ENCODE measurements around the gene SNX8. TPM values are rescaled to one million over a fixed set of nuclear protein-coding genes. Genes with fewer than 3 reads are reported as not detected.

SNX8 gene
- total and polyA plus RNA-seq, 2 of the 8 experiments (the other 6 are each of a cell fraction or from before 2014, with no cell fraction given) = 46.2 to 70.8 TPM

DNA sequence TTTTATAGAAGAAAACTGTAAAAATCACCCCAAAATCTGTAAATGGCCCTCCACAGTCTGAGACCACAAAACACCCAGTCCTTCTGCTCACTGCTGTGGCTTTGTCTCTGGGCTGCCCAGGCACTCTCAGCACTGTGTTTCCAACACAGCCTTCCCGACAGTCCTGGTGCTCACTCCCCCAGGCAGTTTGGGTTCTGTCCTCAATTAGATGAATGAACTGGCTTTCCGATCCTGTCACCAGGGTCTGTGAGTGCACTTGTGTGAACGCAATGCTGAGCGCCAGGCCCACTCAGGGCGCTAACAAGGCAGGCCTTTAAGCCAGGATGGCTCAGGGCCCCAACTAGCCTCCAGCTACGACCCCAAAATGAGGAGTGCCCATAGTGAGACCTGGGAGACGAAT is 84.8 kb downstream of the SNX8 start:
- H2BK120ac ChIP-seq (replicated peaks; ENCODE audit: low read depth, low read length) = no peak overlapping the region
- H3K9ac ChIP-seq (replicated peaks in 1 of 4; ENCODE audit: extremely low read depth in 1 of 4, low read depth in 3 of 4, low read length in 3 of 4) = no peak overlapping the region
- H3K79me1 ChIP-seq (ENCODE audit: low read depth, low read length) = peaks cover 16% of the 10 kb centered on the region
- H2BK20ac ChIP-seq (ENCODE audit: low read length) = no peak overlapping the region
- no peak overlapping the region for H4K91ac ChIP-seq (replicated peaks; ENCODE audit: insufficient read length, low read length)
- H2AFZ ChIP-seq (ENCODE audit: low read length) = no peak overlapping the region
- H3K4me3 ChIP-seq (ENCODE audit: extremely low read depth in 1 of 4, insufficient read depth in 2 of 4, low read depth in 3 of 4, low read length in 4 of 4) = no peak overlapping the region
- H3K23ac ChIP-seq (ENCODE audit: insufficient read length) = no peak overlapping the region
- peaks cover 0 to 2% (median 0%) of the 10 kb centered on the region in 4 experiments; a peak in 2 of 7 replicates for H3K4me1 ChIP-seq (replicated peaks in 1 of 4; ENCODE audit: control insufficient read depth in 3 of 4, insufficient read depth in 4 of 4, low read length in 3 of 4)
- no peaks in the 10 kb centered on the region for H3K9me3 ChIP-seq (ENCODE audit: insufficient read depth in 2 of 2, low read depth in 1 of 2, low read length in 1 of 2)
- H3K27me3 ChIP-seq (replicated peaks in 1 of 4; ENCODE audit: control insufficient read depth in 3 of 4, extremely low read depth in 1 of 4, insufficient read depth in 3 of 4, low read length in 3 of 4) = no peaks in the 10 kb centered on the region
- H2BK15ac ChIP-seq (ENCODE audit: low read length) = no peak overlapping the region
- no peak overlapping the region for H2BK12ac ChIP-seq (ENCODE audit: low read depth, low read length)
- H4K5ac ChIP-seq (ENCODE audit: insufficient read length, low read depth, low read length) = no peak overlapping the region
- peaks cover 8 to 53% of the 10 kb centered on the region in 2 experiments for H3K79me2 ChIP-seq (ENCODE audit: control insufficient read depth in 1 of 2, insufficient read depth in 2 of 2, low read length in 2 of 2)
- no peak overlapping the region for H3K56ac ChIP-seq (replicated peaks; ENCODE audit: insufficient read length, low read depth, low read length)
- H3K27ac ChIP-seq (ENCODE audit: low read depth, low read length) = no peak overlapping the region
- WGBS, 2 experiments (ENCODE audit: extremely low coverage in 1 of 2, insufficient coverage in 1 of 2, insufficient read length in 1 of 2, insufficient replicate concordance in 2 of 2, low coverage in 1 of 2, low lambda C conversion rate in 2 of 2, missing lambda C conversion rate in 1 of 2) = 96% methylated on average over 7 of the region's 7 CpGs; no CpG with 5 or more reads in 1 of the 2 experiments
- H3K14ac ChIP-seq (ENCODE audit: insufficient read length) = no peak overlapping the region
- FAIRE-seq = no peak
- H3K36me3 ChIP-seq (ENCODE audit: control insufficient read depth in 2 of 4, insufficient read depth in 4 of 4, low read length in 3 of 4) = peaks cover 5 to 30% (median 20%) of the 10 kb centered on the region in 4 experiments; a peak in 6 of 8 replicates
- H3K18ac ChIP-seq (ENCODE audit: extremely low read depth, low read length) = no peak overlapping the region
- ChIA-PET CTCF (ENCODE audit: partially characterized antibody) (interaction anchor here (1.5 kb wide), 1 partner anchor 92 kb away, joined by 3 read pairs; no protein-coding TSS in a partner anchor), POLR2A (ENCODE audit: partially characterized antibody) (no interaction called here)
- peaks cover 6 to 12% of the 10 kb centered on the region in 2 experiments for H4K20me1 ChIP-seq (replicated peaks in 1 of 2; ENCODE audit: control insufficient read depth in 1 of 2, insufficient read depth in 2 of 2, low read length in 2 of 2)
- H3K4me2 ChIP-seq (ENCODE audit: insufficient read depth in 1 of 2, low read depth in 2 of 2, low read length in 2 of 2) = no peak overlapping the region
- TF ChIP-seq CEBPB (IDR thresholded peaks at IDR 0.05; ENCODE audit: low read depth, low read length) (no peak), BRCA1 (IDR thresholded peaks at IDR 0.05; ENCODE audit: low read depth, low read length) (no peak), RXRA (IDR thresholded peaks at IDR 0.05; ENCODE audit: insufficient read depth, low read depth, low read length) (no peak), BCL11A (IDR thresholded peaks at IDR 0.05; ENCODE audit: low read depth in 2 of 2, low read length in 2 of 2) (no peak), SIX5 (IDR thresholded peaks at IDR 0.05; ENCODE audit: low read depth, low read length) (no peak), SIN3A (conservative IDR thresholded peaks at IDR 0.05 in 1 of 2, IDR thresholded peaks at IDR 0.05 in 1 of 2; ENCODE audit: low read depth in 1 of 2, low read length in 2 of 2) (no peak), KDM4A (IDR thresholded peaks at IDR 0.05; ENCODE audit: low read depth, low read length, severe bottlenecking) (no peak)
- TF ChIP-seq, protein P1, sequence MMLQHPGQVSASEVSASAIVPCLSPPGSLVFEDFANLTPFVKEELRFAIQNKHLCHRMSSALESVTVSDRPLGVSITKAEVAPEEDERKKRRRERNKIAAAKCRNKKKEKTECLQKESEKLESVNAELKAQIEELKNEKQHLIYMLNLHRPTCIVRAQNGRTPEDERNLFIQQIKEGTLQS (IDR thresholded peaks at IDR 0.05; ENCODE audit: insufficient read depth, low read depth, low read length) = no peak
- TF ChIP-seq, protein P2, sequence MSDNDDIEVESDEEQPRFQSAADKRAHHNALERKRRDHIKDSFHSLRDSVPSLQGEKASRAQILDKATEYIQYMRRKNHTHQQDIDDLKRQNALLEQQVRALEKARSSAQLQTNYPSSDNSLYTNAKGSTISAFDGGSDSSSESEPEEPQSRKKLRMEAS (IDR thresholded peaks at IDR 0.05) = no peak
- TF ChIP-seq, protein P3, sequence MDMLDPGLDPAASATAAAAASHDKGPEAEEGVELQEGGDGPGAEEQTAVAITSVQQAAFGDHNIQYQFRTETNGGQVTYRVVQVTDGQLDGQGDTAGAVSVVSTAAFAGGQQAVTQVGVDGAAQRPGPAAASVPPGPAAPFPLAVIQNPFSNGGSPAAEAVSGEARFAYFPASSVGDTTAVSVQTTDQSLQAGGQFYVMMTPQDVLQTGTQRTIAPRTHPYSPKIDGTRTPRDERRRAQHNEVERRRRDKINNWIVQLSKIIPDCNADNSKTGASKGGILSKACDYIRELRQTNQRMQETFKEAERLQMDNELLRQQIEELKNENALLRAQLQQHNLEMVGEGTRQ (IDR thresholded peaks at IDR 0.05; ENCODE audit: low read length) = no peak
- H3K4ac ChIP-seq (replicated peaks; ENCODE audit: insufficient read length, low read depth, low read length) = no peak overlapping the region
- peaks cover 8% of the 10 kb centered on the region; the same call in 1 of the 2 replicates for H3K23me2 ChIP-seq (ENCODE audit: low read depth, low read length)
- H2AK5ac ChIP-seq (ENCODE audit: low read depth, low read length) = no peak overlapping the region
- DNase-seq (ENCODE audit: low read depth in 1 of 2, low spot score in 2 of 2) = no peak
- peak overlapping the region; percentile 73; the same call in 1 of the 2 replicates for H4K8ac ChIP-seq (ENCODE audit: extremely low read depth, insufficient read depth, low read length)
- no peak overlapping the region for H2BK5ac ChIP-seq (ENCODE audit: low read depth, low read length)
